D721Med (cell line): ENCODE results near the gene TLX1.

ENCODE experiments used
- DNase-seq: peaks from one replicate; pipeline ENCODE4 v3.0.0; 2011; ENCODE audit warnings: low spot score; ENCODE audit not compliant: insufficient read length
- FAIRE-seq: peaks from 2 replicates; lab custom pipeline; 2011; peaks lifted over from hg19 to GRCh38; lab: Jason Lieb, UNC
- CTCF ChIP-seq: IDR thresholded peaks from 2 replicates; pipeline ENCODE4 v1.5.1; 2012; ENCODE audit warnings: mild to moderate bottlenecking, control low read depth; ENCODE audit not compliant: insufficient read depth; ENCODE audit errors: missing control alignments

TLX1 gene

GRCh38 chr10:101097881-101098280, 33.2 kb upstream of the TLX1 start:
- TF ChIP-seq CTCF, result no peak
- DNase-seq (no peak), FAIRE-seq (no peak)

- FAIRE-seq (no peak), DNase-seq (no peak)
- TF ChIP-seq CTCF, result no peak
These were observed 31.2 kb upstream of the TLX1 start for GRCh38 chr10:101099901-101100300.

GRCh38 chr10:101101372-101101881, 29.7 kb upstream of the TLX1 start:
- FAIRE-seq (no peak), DNase-seq (no peak)
- no peak for TF ChIP-seq CTCF

GRCh38 chr10:101103430-101103829, 27.7 kb upstream of the TLX1 start:
- FAIRE-seq (no peak), DNase-seq (no peak)
- TF ChIP-seq CTCF, result no peak

- DNase-seq, result no peak
- FAIRE-seq, result no peak
- TF ChIP-seq CTCF, result no peak
These were observed 24.7 kb upstream of the TLX1 start for GRCh38 chr10:101106351-101106750.

- TF ChIP-seq CTCF, result no peak
- DNase-seq (no peak), FAIRE-seq (no peak)
These were observed 23.3 kb upstream of the TLX1 start for GRCh38 chr10:101107771-101108170.

GRCh38 chr10:101110856-101111523, 20.1 kb upstream of the TLX1 start:
- DNase-seq (no peak), FAIRE-seq (no peak)
- no peak for TF ChIP-seq CTCF
